Thoracic aorta endothelial cell (primary cell): ENCODE measurements around the gene IGFALS. TPM values are rescaled to one million over a fixed set of nuclear protein-coding genes. Genes with fewer than 3 reads are reported as not detected.

Experiments
- total RNA-seq: library from RNA; depleted of rRNA; stranded (reverse); fragments of >200 nt; gene quantifications from 2 replicates; pipeline ENCODE4 v1.2.3, GENCODE V29; 2012

The IGFALS gene
- not detected in 2 replicates for total RNA-seq

DNA sequence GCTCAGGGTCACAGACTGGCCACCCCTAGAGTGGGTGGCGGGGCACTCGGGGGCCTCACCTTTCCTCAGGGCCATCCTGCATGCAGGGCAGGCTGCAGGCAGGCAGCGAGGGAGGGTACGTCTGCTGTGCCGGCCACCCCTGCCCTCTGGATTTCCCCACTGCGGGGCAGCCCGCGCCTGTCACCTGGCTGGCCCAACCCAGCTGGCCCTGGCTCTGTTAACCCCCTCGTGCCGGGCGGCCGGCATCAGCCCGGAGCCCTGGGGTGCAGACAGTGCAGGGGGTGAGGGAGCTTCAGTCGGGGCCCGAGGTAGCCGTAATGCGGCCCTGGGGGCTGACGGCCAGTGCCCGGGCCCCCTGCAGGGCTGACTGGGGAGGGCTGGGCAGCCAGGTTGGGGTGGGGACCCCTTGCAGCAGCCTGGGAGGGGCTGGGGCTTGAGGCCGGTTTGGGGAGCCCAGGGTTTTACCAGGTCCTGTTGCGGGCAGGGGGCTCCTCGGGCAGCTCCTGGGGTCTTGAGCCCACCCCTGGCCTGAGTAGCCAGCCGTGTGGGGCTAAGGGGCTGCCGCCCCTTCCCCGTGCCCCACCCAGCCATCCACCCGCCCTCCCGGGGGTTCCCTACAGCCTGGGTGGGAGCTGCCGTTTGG lies at the start of gene IGFALS:
Gene IGFALS (minus strand): TSS at position 128 of the 643 bp plus-strand sequence. CDS start 53 bp downstream, at position 75.

DNA sequence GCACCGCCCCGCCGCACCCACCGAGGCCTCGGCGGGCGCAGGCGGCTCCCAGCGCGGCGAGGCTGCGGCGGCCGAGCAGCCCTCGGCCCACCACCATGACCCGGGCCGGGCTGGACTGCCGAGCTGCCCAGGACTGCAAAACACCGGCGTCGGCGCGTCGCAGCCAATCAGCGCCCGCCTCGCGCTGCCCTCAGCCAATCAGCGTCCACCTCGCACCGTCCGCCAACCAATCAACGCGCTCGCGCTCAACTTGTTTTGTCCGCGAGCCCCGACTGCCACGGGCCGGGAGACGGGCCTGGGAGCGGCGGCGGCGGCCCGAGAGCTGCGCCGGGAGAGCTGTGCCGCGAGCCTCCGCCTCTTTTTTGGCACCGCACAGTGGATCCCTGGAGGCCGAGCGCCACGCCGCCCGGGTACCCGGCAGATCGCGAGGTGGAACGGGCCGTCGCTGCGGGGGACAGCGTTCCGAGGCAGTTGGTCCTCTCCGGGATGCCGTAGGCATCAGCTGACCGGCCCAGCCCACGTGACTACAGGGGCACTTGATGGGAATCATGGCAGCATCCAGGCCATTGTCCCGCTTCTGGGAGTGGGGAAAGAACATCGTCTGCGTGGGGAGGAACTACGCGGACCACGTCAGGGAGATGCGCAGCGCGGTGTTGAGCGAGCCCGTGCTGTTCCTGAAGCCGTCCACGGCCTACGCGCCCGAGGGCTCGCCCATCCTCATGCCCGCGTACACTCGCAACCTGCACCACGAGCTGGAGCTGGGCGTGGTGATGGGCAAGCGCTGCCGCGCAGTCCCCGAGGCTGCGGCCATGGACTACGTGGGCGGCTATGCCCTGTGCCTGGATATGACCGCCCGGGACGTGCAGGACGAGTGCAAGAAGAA lies 33.4 kb upstream of the IGFALS start, which contains the start of the genes FAHD1 and HAGH:
Gene FAHD1 (plus strand): TSS at position 516 of the 883 bp plus-strand sequence. CDS start 33 bp downstream, at position 549.
Gene HAGH (minus strand): TSS at position 135 of the 883 bp plus-strand sequence. CDS start 38 bp downstream, at position 97.

DNA sequence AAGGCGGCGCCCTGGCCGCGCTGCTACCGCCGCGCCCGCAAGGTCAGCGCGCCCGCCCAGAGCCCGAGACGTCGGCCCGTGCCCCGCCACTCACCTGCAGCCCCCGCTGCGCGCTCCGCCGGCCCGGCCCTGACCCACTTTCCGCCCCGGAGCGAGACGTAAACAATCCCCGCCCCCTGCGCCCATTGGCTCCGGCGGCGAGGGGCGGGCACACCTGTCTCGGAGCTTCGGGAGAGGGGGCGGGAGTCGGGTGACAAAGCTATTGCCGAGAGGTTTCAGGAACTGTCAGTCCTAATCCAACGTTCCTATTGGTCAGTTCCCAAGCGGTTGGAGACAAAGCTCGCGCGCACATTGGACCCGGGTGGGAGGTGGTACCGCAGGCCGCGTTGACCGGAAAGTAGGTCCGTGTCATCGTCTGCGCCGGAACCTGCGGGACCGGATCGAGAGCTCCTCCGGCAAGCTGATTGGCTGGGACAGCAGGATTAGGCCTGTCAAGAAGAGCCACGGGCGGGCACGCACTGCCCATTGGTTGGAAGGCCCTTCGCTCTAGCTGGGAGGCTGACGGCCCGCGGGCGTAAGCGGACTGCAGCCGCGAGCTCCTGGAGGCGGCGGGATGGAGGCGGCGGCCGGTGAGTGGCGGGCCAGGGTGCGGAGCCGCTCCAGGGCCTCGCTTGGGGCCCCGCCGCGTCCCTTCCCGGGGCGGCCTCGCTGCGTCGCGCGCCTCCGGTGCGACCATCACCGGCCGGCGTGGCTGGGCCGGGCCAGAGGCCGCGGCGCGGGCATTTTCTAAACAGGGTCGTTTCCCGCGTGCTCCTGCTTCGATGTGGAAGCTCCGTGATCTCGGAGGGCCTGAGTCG lies 10.9 kb downstream of the IGFALS start, which contains the start of the genes NUBP2 and SPSB3:
Gene NUBP2 (plus strand): TSS at position 553 of the 857 bp plus-strand sequence. CDS start 61 bp downstream, at position 614.
Gene SPSB3 (minus strand): TSS at position 164 of the 857 bp plus-strand sequence. CDS start 1,088 bp downstream, outside the sequence.

DNA sequence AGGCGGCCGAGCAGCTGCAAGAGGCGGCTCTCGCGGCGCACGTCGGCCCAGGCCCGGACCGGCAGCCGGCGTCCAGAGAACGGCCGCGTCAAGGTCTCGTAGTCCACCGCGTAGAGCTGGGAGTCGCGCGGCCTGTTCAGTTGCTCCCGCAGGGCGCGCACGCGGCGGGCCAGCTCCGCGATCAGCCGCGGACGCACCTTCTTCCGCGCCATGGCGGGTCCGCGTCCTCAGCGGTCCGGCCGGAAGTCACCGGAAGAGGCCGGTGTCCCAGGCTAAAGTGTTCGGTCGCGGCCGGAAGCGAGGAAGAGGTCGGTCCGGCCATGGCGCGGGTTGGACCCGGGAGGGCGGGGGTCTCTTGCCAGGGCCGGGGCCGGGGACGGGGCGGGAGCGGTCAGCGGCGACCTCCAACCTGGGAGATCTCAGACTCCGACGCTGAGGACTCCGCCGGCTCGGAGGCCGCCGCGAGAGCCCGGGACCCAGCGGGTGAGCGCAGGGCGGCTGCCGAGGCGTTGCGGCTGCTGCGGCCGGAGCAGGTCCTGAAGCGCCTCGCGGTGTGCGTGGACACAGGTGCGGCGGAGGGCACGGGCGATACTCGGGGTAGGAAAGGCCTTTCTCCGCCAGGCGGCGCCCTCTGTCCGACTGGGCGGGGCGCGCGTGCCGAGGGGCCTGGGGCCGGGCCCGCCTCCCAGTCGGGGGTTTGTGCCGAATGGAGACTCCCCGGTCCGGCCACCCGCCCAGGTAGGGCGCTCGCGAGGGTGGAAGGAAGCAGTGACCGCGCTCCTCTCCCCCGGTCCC lies 20.4 kb downstream of the IGFALS start, which contains the start of gene MRPS34:
Gene MRPS34 (minus strand): TSS at position 227 of the 795 bp plus-strand sequence. CDS start 15 bp downstream, at position 212.

DNA sequence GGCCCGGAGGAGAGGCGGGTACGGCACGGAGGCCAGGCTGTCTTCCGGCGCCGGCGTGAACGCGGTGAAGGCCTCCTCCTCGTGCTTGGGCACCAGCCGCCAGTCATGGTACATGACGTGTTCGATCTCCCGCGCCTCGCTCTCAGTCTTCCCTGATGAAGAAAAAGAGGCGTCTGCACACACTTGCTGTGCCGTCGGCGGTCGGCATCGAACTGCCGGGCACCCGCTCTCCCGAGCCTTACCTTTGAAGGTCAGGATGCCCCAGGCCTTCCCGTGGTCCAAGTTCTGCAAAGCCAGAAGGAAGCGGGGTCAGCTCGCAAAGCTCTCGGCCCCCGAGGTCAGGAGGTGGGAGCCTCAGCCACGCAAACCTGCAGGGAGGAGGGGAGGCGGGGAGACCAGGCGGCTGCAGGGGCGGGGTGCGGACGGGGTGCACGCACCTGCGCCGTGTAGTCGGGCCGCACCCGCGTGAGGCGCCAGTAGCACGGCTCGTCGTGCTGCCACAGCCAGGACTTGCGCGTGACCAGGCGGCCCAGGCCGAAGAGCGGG lies 21.1 kb downstream of the IGFALS start, which contains the start of gene EME2:
Gene EME2 (plus strand): TSS at position 449 of the 546 bp plus-strand sequence. CDS start 418 bp downstream, outside the sequence.

DNA sequence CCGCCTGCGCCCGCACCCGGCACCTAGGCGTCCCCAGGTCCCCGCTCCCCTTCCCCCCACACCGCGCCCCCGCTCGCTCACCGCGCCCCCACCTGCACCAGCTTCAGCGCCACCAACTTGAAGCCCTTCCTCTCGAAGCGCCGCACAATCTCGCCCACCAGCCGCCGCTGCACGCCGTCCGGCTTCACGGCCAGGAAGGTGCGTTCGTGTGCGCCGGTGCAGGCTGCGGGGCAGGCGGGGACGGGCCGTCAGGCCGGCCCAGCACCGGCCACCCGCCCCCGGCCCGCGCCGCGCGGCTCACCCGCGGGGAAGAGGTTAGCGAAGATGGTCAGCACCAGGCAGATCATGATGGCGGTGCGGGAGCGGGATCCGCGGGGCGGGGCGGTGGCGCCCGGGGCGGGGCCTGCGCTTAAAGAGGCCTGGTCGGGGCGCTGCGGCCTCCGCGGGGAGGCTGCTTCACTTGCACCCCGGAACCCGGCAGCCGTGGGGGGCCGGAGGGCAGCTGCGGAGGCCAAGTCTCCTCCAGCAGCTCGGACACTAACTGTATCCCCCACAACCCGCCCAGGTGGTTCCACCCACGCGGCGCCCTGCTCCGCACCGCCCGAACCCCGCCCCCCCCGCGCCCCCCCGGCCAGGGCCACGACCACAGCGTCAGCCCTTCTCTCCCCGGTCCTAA lies 22.2 kb downstream of the IGFALS start, which contains the start of gene NME3:
Gene NME3 (minus strand): TSS at position 356 of the 676 bp plus-strand sequence. CDS start 9 bp downstream, at position 347.

Other genes starting within 250 kb of the IGFALS start
- 14.0 and 14.6 TPM in 2 replicates for gene IFT140, start 181.6 kb downstream of the IGFALS start, total RNA-seq
- gene CRAMP1, start 181.3 kb downstream of the IGFALS start, total RNA-seq, result 16.0 and 20.3 TPM in 2 replicates
- gene JPT2, start 115.4 kb downstream of the IGFALS start, total RNA-seq, result 70.2 and 72.1 TPM in 2 replicates
- 41.9 and 45.7 TPM in 2 replicates for gene MAPK8IP3, start 87.5 kb downstream of the IGFALS start, total RNA-seq
- 26.1 and 27.0 TPM in 2 replicates for gene NME3, start 22.2 kb downstream of the IGFALS start, total RNA-seq
- gene EME2, start 20.9 kb downstream of the IGFALS start, total RNA-seq, result 11.6 and 13.5 TPM in 2 replicates
- gene MRPS34, start 20.6 kb downstream of the IGFALS start, total RNA-seq, result 59.0 and 75.9 TPM in 2 replicates
- 21.0 and 25.3 TPM in 2 replicates for gene SPSB3, start 11.1 kb downstream of the IGFALS start, total RNA-seq
- gene NUBP2, start 10.7 kb downstream of the IGFALS start, total RNA-seq, result 61.0 and 66.9 TPM in 2 replicates
- 43.0 and 46.1 TPM in 2 replicates for gene HAGH, start 33.1 kb upstream of the IGFALS start, total RNA-seq
- 57.3 and 63.8 TPM in 2 replicates for gene FAHD1, start 33.5 kb upstream of the IGFALS start, total RNA-seq
- gene MEIOB, start 78.5 kb upstream of the IGFALS start, total RNA-seq, result 0.14 and 0.66 TPM in 2 replicates
- not detected in 2 replicates for gene HS3ST6, start 124.7 kb upstream of the IGFALS start, total RNA-seq
- 14.6 and 16.4 TPM in 2 replicates for gene MSRB1, start 149.5 kb upstream of the IGFALS start, total RNA-seq
- gene RPL3L, start 161.0 kb upstream of the IGFALS start, total RNA-seq, result not detected in 2 replicates
- gene NDUFB10, start 165.8 kb upstream of the IGFALS start, total RNA-seq, result 97.1 and 113 TPM in 2 replicates
- gene RPS2, start 171.1 kb upstream of the IGFALS start, total RNA-seq, result 2,240 and 2,662 TPM in 2 replicates
- not detected in 2 replicates for gene RNF151, start 173.2 kb upstream of the IGFALS start, total RNA-seq
- 48.4 and 49.1 TPM in 2 replicates for gene TBL3, start 178.3 kb upstream of the IGFALS start, total RNA-seq
- gene NOXO1, start 187.8 kb upstream of the IGFALS start, total RNA-seq, result 0.40 TPM in 1 of 2 replicates, not detected in the other
- gene GFER, start 190.5 kb upstream of the IGFALS start, total RNA-seq, result 8.6 and 13.6 TPM in 2 replicates
- 1.3 and 1.6 TPM in 2 replicates for gene SYNGR3, start 196.3 kb upstream of the IGFALS start, total RNA-seq
- gene ZNF598, start 216.1 kb upstream of the IGFALS start, total RNA-seq, result 26.7 and 36.5 TPM in 2 replicates
- 0.13 and 0.72 TPM in 2 replicates for gene NPW, start 226.1 kb upstream of the IGFALS start, total RNA-seq
- 52.7 and 94.3 TPM in 2 replicates for gene NHERF2, start 233.2 kb upstream of the IGFALS start, total RNA-seq